WTC11 (cell line): ENCODE data around the gene NCKAP5. TPM values are rescaled to one million over a fixed set of nuclear protein-coding genes. Genes with fewer than 3 reads are reported as not detected.

Experiments used
- ATAC-seq: fragments of 200-7000 bp; cut with Tn5 transposase; 2 replicates; pipeline ENCODE4 v1.10.0; 2021; ENCODE audit warnings: mild to moderate bottlenecking, moderate library complexity
- CTCF ChIA-PET: fragments of 300-600 bp; sonication (Branson Sonifier 250); formaldehyde crosslinking; loops from one replicate; lab custom pipeline; 2021; ENCODE audit warnings: antibody characterized with exemption; lab: Charles Lee
- POLR2A ChIA-PET: fragments of 350-600 bp; sonication (Branson Sonifier 250); formaldehyde crosslinking; loops from one replicate; lab custom pipeline; 2021; ENCODE audit warnings: antibody characterized with exemption; lab: Charles Lee
- DNase-seq: peaks from one replicate; pipeline ENCODE4 v3.0.0; 2021; ENCODE audit warnings: low spot score
- H3K27ac Mint-ChIP-seq: 2 replicates; pipeline ENCODE4 v1.8.0; 2021; ENCODE audit warnings: mixed read lengths
- H3K27me3 Mint-ChIP-seq: 2 replicates; pipeline ENCODE4 v1.8.0; 2021; ENCODE audit warnings: low read depth, mild to moderate bottlenecking, moderate library complexity, mixed read lengths
- H3K36me3 Mint-ChIP-seq: 2 replicates; pipeline ENCODE4 v1.8.0; 2021; ENCODE audit warnings: mixed read lengths
- H3K4me1 Mint-ChIP-seq: 2 replicates; pipeline ENCODE4 v1.8.0; 2022; ENCODE audit warnings: mixed read lengths
- H3K4me3 Mint-ChIP-seq: 2 replicates; pipeline ENCODE4 v1.8.0; 2021; ENCODE audit warnings: mild to moderate bottlenecking, moderate library complexity, mixed read lengths
- H3K9me3 Mint-ChIP-seq: 2 replicates; pipeline ENCODE4 v1.8.0; 2021; ENCODE audit warnings: mixed read lengths
- AR ChIP-seq: fragments of 250-450 bp; sonication (Bioruptor Pico); IDR thresholded peaks from 2 replicates; pipeline ENCODE4 v1.9.0; 2021; ENCODE audit warnings: mild to moderate bottlenecking
- CREB1 ChIP-seq: sonication (generic); formaldehyde crosslinking; IDR thresholded peaks from 2 replicates; pipeline ENCODE4 v1.8.0; 2023; ENCODE audit warnings: mild to moderate bottlenecking, missing genetic modification reagents
- E2F1 ChIP-seq: sonication (generic); formaldehyde crosslinking; IDR thresholded peaks from 2 replicates; pipeline ENCODE4 v1.8.0; 2022; ENCODE audit warnings: mild to moderate bottlenecking, missing genetic modification reagents
- E2F5 ChIP-seq: sonication (generic); formaldehyde crosslinking; IDR thresholded peaks from 2 replicates; pipeline ENCODE4 v1.8.1; 2022; ENCODE audit warnings: mild to moderate bottlenecking, moderate library complexity, missing genetic modification reagents
- ETV6 ChIP-seq: sonication (generic); formaldehyde crosslinking; IDR thresholded peaks from 2 replicates; pipeline ENCODE4 v1.8.1; 2022; ENCODE audit warnings: mild to moderate bottlenecking, missing genetic modification reagents
- FOXP4 ChIP-seq: sonication (generic); formaldehyde crosslinking; IDR thresholded peaks from 2 replicates; pipeline ENCODE4 v1.8.0; 2022; ENCODE audit warnings: mild to moderate bottlenecking, missing genetic modification reagents
- JAZF1 ChIP-seq: fragments of 250-450 bp; sonication (Bioruptor Pico); IDR thresholded peaks from 2 replicates; pipeline ENCODE4 v1.9.0; 2021; ENCODE audit warnings: moderate library complexity, mild to moderate bottlenecking, inconsistent platforms
- NR1H2 ChIP-seq: sonication (generic); formaldehyde crosslinking; IDR thresholded peaks from 2 replicates; pipeline ENCODE4 v1.9.0; 2021; ENCODE audit warnings: mild to moderate bottlenecking, moderate library complexity, missing genetic modification reagents
- PRRX2 ChIP-seq: fragments of 250-450 bp; sonication (Bioruptor Pico); IDR thresholded peaks from 2 replicates; pipeline ENCODE4 v1.8.0; 2021; ENCODE audit warnings: mild to moderate bottlenecking
- TEAD1 ChIP-seq: sonication (generic); formaldehyde crosslinking; IDR thresholded peaks from 2 replicates; pipeline ENCODE4 v1.8.0; 2022; ENCODE audit warnings: mild to moderate bottlenecking, missing genetic modification reagents
- ZMAT4 ChIP-seq: fragments of 250-450 bp; sonication (Bioruptor Pico); IDR thresholded peaks from 2 replicates; pipeline ENCODE4 v1.9.0; 2021; ENCODE audit warnings: mild to moderate bottlenecking
- ZNF121 ChIP-seq: sonication (generic); formaldehyde crosslinking; IDR thresholded peaks from 2 replicates; pipeline ENCODE4 v1.8.0; 2023; ENCODE audit warnings: missing genetic modification reagents
- ZNF138 ChIP-seq: sonication (generic); formaldehyde crosslinking; conservative IDR thresholded peaks from 2 replicates; pipeline ENCODE4 v1.8.1; 2022; ENCODE audit warnings: mild to moderate bottlenecking, moderate library complexity, missing genetic modification reagents
- ZNF219 ChIP-seq: sonication (generic); formaldehyde crosslinking; IDR thresholded peaks from 2 replicates; pipeline ENCODE4 v1.8.0; 2023; ENCODE audit warnings: missing genetic modification reagents, mild to moderate bottlenecking, borderline replicate concordance
- ZNF317 ChIP-seq: sonication (generic); formaldehyde crosslinking; IDR thresholded peaks from 2 replicates; pipeline ENCODE4 v1.8.1; 2023; ENCODE audit warnings: low read depth, mild to moderate bottlenecking, moderate library complexity, missing genetic modification reagents, borderline replicate concordance
- ZNF512 ChIP-seq: sonication (generic); formaldehyde crosslinking; IDR thresholded peaks from 2 replicates; pipeline ENCODE4 v1.8.1; 2022; ENCODE audit warnings: missing genetic modification reagents, borderline replicate concordance
- ZNF532 ChIP-seq: fragments of 250-450 bp; sonication (Bioruptor Pico); IDR thresholded peaks from 2 replicates; pipeline ENCODE4 v1.9.0; 2021; ENCODE audit warnings: mild to moderate bottlenecking, borderline replicate concordance
- total RNA-seq: library from RNA; stranded (reverse); gene quantifications from 3 replicates; pipeline ENCODE4 v1.2.3, GENCODE V29; 2021

NCKAP5 gene
- total RNA-seq, 1 experiment from 2014 or later, result 0.55 TPM

GRCh38 chr2:132901661-132902060, 666.6 kb downstream of the NCKAP5 start:
- Mint-ChIP-seq H3K4me3 (no peak overlapping the region), H3K27ac (no peak overlapping the region), H3K36me3 (no peaks in the 10 kb centered on the region), H3K4me1 (no peaks in the 10 kb centered on the region), H3K9me3 (peaks cover 13% of the 10 kb centered on the region; the same call in 1 of the 2 replicates), H3K27me3 (no peaks in the 10 kb centered on the region; the same call in 1 of the 2 replicates)
- DNase-seq (no peak), ATAC-seq (no peak)
- TF ChIP-seq ZNF532 (CRISPR knock-in tag), result no peak
- TF ChIP-seq E2F5, result no peak
- TF ChIP-seq ZNF512 (CRISPR knock-in tag), result no peak
- no peak for TF ChIP-seq FOXP4
- TF ChIP-seq TEAD1 (CRISPR knock-in tag), result no peak
- no peak for TF ChIP-seq ZNF219
- no peak for TF ChIP-seq ZMAT4 (CRISPR knock-in tag)
- TF ChIP-seq JAZF1 (CRISPR knock-in tag), result no peak
- TF ChIP-seq E2F1, result no peak
- TF ChIP-seq CREB1, result no peak
- TF ChIP-seq ZNF121 (CRISPR knock-in tag), result no peak
- TF ChIP-seq NR1H2, result no peak
- no peak for TF ChIP-seq PRRX2 (CRISPR knock-in tag)
- no peak for TF ChIP-seq ETV6
- no peak for TF ChIP-seq ZNF138 (CRISPR knock-in tag)
- no peak for TF ChIP-seq ZNF317
- TF ChIP-seq AR (CRISPR knock-in tag), result no peak
- CTCF ChIA-PET, result no interaction called here
- POLR2A ChIA-PET, result no interaction called here
